NOMO-1 treated with DMSO at 0.1 percent for 48 hours (cell line): Measurements from ENCODE around the gene DPP3.
"Not testable (repeated sequence)": the region's sequence is repeated elsewhere in the genome, so short reads cannot be mapped to it uniquely, and the experiment has no call there.

Experiments used
- DNase-seq: peaks from one replicate; lab custom pipeline; 2025; ENCODE audit not compliant: unreplicated experiment; lab: John Stamatoyannopoulos, UW

The DPP3 gene

DNA sequence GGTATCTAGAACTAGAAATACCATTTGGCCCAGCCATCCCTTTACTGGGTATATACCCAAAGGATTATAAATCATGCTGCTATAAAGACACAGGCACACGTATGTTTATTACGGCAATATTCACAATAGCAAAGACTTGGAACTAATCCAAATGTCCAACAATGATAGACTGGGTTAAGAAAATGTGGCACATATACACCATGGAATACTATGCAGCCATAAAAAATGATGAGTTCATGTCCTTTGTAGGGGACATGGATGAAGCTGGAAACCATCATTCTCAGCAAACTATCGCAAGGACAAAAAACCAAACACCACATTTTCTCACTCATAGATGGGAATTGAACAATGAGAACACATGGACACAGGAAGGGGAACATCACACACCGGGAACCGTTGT is 16.1 kb upstream of the DPP3 start:
- not testable (repeated sequence) for DNase-seq

GRCh38 chr11:66464916-66465315 is 15.3 kb upstream of the DPP3 start:
- no peak for DNase-seq

GRCh38 chr11:66465373-66466224 is 14.6 kb upstream of the DPP3 start:
- peak; percentile 54 for DNase-seq

GRCh38 chr11:66466225-66467033 is 13.8 kb upstream of the DPP3 start, which contains the start of gene PELI3:
Gene PELI3 (plus strand): TSS chr11:66466905. CDS start chr11:66468129, 1,224 bp downstream.
- peak; percentile 89 for DNase-seq

DNA sequence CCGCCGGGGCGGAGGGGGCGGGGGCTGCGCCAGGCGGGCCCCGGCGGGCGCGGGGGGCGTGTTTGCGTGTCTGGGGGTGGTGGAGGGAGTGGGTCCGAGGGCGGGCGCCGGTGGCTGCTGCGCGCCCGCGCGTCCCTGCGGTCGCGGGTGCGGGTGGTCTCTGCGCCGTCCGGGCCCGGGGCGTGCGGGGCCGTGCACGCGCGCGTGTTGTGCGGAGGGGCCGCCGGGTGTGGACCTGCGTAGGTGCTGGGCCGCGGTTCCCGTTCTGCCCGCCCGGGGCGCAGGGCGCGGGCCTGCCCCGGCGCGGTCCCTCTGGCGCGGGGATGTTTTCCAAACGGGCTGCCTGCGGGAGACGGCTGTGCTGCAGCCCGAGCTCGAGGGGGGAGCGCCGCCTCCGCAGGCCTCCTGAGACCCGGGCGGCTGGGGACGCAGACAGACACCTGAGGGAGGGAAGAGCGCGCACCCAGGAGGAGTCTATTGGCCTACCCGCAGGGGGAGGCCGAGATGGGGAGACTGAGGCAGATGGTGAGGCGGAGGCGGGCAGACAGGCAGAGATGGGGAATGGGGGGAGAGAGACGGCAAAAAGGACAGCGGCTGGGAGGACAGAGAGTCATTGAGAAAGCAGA is 13.1 kb upstream of the DPP3 start:
- DNase-seq: peak; percentile 30

DNA sequence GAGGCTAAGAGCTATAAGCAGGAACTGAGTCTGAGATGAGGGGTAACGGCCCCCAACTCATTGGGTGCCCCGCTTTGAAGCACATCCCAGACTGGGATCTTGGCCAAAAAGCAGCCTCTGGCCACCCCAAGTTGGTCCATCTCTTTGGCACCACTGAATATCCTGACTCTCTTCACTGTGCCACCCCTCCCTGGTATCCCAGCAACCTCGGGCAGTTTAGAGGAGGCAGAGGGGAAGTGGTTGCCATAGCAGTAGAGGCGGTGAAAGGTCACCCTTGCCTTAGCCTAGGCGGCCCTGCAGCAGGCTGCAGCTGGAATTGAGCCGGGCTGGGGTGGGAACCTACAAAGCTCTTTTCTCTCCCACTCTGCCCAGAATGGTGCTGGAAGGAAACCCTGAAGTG is 12.5 kb upstream of the DPP3 start:
- DNase-seq: peak; percentile 71

DNA sequence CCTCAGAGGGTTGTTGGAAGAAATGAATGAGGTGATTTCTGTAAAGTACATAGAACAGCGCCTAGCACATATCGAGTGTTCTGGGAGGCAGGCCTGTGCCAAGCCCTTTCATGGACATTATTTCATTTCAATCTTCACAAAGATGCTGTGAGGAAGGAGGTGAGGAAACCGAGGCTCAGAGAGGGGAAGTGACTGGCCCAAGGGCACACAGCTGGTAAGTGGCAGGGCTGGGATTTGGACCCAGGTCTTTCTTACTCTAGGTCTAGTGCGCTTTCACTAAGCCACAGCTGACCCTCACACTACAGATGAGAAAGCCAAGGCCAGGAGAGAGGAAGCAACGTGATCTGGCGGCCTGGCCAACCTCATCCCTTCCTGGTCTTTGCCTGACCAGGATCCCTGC is 11.5 kb upstream of the DPP3 start:
- no peak for DNase-seq

GRCh38 chr11:66469441-66469840 is 10.8 kb upstream of the DPP3 start:
- no peak for DNase-seq

DNA sequence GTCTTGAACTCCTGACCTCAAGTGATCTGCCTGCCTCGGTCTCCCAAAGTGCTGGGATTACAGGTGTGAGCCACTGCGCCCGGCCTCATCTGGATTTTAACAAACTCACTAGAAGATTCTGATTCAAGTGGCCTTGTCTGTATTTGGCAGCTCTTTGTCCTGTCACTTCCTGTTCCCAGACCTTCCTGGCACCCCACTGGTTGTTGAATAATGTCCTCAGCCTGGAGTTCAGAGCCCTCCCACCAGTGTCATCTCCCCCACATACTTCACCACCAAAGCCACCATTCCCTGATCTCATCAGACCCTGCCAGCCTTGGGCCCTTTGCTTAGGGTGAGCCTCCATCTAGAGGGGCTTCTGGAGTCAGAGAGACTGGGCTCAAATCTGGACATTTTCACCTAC is 10.2 kb upstream of the DPP3 start:
- no peak for DNase-seq

DNA sequence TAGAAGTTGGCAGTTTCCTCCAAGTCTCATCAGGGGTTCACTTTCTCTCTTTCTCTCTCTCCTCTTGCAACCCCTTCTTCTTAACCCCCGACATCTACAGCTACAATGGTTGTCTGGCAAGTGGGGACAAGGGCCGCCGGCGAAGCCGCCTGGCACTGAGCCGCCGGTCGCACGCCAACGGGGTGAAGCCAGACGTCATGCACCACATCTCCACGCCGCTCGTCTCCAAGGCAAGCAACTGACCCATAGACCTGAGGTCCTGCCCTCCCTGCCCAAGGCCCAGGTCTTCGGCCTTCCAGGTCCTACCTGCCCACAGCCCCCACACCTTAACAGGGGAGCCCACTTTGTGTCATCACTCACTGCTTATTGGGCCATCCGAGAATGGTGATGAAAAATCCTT is 9.1 kb upstream of the DPP3 start:
- no peak for DNase-seq

DNA sequence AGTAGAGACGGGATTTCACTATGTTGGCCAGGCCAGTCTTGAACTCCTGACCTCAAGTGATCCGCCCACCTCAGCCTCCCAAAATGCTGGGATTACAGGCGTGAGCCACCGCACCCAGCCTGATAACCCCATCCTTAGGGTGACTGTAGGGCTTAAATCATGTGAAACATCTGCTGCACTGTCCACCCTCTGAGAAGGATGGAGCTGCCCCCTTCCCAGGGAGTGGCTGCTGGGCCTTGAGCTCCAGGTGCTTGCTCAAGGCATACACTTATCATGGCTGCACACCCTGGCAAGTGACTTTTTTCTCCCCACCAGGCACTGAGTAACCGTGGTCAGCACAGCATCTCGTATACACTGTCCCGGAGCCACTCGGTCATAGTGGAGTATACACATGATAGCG is 8.2 kb upstream of the DPP3 start:
- DNase-seq: no peak

- DNase-seq: no peak
Observed at GRCh38 chr11:66473167-66473566, 7.1 kb upstream of the DPP3 start.

DNA sequence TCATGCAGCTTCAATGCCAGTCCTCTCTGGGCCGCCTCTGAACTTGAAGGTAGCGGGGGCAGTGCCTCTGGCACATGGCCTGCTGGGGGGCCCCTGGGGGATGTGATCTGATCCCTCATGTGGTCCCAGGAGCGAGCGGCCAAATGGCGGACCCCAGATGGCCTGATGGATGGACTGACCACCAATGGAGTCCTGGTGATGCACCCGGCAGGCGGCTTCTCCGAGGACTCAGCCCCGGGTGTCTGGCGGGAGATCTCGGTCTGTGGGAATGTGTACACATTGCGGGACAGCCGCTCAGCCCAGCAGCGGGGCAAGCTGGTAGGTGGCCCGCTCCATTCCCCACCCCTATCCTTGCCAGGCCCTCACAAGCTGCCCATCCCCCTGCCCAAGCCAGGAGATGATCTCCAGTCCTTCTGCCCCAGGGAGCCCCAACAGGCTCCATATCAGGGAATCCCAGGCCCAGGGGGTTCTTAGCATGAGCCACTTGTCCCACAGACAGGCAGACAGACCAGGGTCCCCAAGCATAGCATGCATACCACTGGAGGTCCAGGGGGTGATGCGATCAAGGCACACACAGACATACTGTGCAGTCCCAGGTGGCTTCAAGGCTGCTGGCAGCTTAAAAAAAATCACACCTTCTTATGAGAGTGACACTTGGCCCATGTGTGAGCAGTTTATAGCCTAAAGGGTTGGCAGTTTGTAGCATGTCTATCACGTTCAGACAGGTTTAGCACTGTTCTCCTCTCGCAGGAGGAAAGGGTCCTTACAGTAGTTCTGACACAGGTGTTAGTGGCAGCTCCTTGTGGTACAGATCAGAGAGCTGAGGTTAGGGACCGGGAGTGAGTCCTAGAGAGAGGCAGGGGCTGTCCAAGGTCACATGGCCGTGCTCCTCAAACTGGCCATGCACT is 6.4 kb upstream of the DPP3 start:
- DNase-seq: no peak

GRCh38 chr11:66475349-66476172 is 4.7 kb upstream of the DPP3 start:
- no peak for DNase-seq

DNA sequence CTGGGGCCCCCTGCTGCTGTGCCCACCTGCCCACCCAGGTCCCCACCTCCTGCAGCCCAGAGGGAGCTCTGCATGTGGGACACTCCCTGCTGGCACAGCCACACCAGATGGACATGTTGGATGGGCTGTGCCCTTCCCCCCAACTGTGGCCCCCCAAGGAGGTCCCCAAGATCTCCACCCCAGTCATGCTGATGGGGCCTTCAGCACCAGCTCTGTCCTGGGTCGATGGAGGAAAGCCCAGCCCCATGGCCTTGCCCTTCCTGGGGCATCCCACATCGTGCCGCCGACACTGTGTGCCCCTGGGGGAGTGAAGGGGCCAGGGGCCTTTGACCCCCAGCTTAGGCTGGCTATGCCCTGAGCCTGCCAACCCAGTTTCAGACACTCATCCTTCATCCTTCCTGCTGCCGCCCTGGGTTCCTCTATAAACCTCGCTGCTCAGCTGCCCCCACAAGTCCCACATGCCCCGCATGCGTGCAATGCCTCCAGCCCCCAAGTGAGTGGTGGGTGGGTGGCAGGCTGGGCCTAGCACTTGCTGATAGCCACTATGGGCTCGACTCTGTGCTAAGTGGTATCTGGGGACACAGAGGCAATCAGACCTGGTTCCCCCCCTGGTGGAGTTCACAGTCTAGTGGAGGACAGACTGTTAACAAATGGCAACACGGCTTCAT is 3.9 kb upstream of the DPP3 start:
- no peak for DNase-seq

- no peak for DNase-seq
Observed at GRCh38 chr11:66476841-66477251, 3.4 kb upstream of the DPP3 start.

DNA sequence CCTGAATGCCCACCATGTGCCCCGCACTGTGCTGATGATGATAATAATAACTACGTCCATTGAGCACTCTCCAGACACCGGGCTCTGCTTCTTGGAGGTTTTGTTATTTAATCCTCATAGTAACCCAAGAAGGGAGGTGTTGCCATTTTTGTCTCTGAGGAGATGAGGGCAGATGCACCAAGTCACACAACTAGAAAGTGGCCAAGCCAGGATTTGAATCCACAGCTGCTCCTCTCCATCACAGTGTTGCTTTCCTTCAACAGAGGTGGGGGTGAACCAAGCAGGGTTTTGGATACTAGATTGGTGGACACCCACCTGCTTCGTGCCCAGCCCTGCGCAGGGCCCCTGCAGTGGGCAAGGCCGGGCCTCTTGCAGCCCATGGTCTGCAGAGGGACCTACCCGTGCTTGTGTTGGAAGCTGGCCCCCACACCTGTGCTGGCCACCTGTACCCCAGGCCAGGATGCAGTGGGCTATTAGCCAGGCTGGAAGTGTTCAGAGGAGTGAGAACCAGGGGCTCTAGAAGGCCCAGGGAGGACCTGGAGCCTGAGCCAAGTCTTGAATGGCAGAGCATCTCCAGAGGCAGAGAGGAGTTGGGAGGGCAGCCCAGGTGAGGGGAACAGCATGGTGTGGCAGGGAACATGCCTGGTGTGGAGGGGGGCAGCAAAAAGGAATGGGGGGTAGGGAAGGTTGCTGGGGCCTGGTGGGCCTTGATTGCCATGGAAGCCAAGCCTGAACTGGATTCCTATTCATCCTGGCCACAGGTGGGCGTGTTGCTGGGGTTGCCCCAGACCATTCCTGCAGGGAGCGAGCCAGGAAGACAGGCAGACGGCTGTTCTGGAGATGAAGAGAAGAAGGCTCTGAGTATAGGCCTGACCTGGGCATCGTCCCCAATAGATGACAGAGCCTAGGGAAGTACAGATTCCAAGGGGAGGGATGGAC is 2.7 kb upstream of the DPP3 start:
- DNase-seq: no peak

DNA sequence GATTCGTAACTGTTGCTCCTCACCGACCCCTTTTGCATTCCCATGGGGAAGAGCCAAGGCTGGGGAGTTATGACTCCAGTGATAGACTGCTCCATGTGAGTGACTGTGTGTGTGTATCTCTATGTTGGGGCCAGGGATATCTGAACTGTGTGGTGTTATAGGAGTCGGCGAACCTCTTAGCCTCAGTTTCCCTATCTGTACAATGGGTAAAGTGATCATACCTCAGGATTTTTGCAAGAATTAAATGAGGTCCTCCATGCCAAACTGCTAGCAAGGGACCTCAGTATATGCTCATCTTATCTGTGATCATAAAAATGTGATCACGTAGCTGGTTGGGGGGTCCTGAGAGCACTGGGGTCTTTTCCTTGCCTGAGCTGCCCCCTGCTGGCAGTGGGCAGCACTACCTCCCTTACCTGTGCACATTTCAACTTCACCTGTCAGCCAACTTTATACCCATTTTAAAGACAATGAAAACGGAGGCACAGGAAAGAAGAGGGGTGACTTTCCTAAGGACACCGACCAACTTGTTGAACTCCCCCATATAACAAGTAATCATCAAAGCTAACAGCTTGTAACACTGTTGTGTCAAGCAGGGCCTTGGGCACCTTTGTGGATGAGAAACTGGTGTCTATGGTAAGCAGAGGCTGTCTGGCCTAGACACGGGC is 1.4 kb upstream of the DPP3 start:
- DNase-seq: peak; percentile 19
